Measurements from ENCODE around the gene DIAPH1.

DNA sequence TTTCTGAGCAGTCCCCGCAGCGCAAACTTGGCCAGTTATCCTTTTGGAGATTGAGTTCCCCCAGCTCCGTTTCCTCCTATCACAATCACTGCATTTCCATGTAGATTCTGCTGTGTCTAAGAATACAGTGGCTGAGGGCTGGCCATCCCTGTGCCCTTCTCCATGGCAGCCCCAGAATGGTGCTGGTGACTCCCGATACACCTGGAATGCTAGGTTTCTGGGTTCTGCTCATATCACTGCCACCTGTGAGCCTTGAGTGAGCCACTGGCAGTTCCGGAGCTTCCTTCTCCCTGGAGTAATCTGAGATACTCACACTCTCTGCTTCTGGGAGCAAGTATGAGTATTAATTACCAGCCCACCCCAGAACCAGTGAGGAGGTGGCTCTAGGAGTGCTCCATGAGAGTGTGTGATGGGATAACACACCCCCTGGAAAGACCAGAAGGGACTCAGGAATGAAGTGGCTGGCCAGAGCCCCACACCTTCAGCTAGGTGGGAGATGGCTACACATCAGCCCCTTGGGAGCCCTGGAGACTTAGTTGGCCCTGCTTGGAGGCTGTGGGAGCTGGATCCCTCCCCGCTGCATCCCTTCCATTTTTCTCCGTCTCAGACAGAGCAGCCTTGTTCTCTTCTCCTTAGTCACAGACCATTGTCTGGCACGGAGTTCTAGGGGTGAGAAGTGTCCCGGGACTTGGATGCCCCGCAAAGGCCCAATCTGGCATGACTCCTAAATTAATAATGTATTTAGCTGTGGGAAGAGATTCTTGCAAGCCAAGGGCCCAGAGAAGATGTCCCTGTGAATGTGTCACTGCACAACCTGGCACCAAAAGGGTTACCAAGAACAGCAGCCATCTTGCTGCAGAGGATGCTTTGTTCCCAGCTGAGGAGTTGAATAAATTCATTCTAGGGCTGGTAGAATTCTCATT, 125.0 kb downstream of the DIAPH1 start:
- TF ChIP-seq, protein P1, sequence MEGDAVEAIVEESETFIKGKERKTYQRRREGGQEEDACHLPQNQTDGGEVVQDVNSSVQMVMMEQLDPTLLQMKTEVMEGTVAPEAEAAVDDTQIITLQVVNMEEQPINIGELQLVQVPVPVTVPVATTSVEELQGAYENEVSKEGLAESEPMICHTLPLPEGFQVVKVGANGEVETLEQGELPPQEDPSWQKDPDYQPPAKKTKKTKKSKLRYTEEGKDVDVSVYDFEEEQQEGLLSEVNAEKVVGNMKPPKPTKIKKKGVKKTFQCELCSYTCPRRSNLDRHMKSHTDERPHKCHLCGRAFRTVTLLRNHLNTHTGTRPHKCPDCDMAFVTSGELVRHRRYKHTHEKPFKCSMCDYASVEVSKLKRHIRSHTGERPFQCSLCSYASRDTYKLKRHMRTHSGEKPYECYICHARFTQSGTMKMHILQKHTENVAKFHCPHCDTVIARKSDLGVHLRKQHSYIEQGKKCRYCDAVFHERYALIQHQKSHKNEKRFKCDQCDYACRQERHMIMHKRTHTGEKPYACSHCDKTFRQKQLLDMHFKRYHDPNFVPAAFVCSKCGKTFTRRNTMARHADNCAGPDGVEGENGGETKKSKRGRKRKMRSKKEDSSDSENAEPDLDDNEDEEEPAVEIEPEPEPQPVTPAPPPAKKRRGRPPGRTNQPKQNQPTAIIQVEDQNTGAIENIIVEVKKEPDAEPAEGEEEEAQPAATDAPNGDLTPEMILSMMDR (IDR thresholded peaks at IDR 0.05): no peak
- no peak for TF ChIP-seq POLR2A (IDR thresholded peaks at IDR 0.05)
- TF ChIP-seq EP300 (IDR thresholded peaks at IDR 0.05): no peak
- no peak for TF ChIP-seq POLR2AphosphoS5 (IDR thresholded peaks at IDR 0.05)

All from gastroesophageal sphincter (tissue), 3 donors.